K562 (cell line): ENCODE measurements around the gene IPP. TPM values are rescaled to one million over a fixed set of nuclear protein-coding genes. Genes with fewer than 3 reads are reported as not detected.
A peak's percentile ranks its signal among the peaks of the same experiment; 100 is the strongest.

Source experiments
- CAMTA2 ChIP-seq: fragments of 250-450 bp; sonication (Bioruptor Pico); conservative IDR thresholded peaks from 2 replicates; pipeline ENCODE4 v1.5.1; 2022
- CREB5 ChIP-seq: fragments of 250-450 bp; sonication (Bioruptor Pico); IDR thresholded peaks from 2 replicates; pipeline ENCODE4 v1.5.0; 2020; ENCODE audit warnings: mild to moderate bottlenecking
- DNMT1 ChIP-seq: fragments of 450-650 bp; IDR thresholded peaks from 2 replicates; pipeline ENCODE4 v1.6.1; 2016; ENCODE audit warnings: antibody characterized with exemption, mild to moderate bottlenecking
- E2F5 ChIP-seq: sonication (generic); formaldehyde crosslinking; IDR thresholded peaks from 2 replicates; pipeline ENCODE4 v1.8.0; 2022; ENCODE audit warnings: mild to moderate bottlenecking, missing genetic modification reagents
- GTF2E2 ChIP-seq: fragments of 200-800 bp; sonication (Bioruptor generic); IDR thresholded peaks from 2 replicates; pipeline ENCODE4 v1.6.1; 2016; ENCODE audit warnings: missing genetic modification characterization, missing compliant biosample characterization
- HES1 ChIP-seq: fragments of 450-650 bp; IDR thresholded peaks from 2 replicates; pipeline ENCODE4 v1.6.1; 2016; ENCODE audit warnings: low read depth, mild to moderate bottlenecking, moderate library complexity
- LCOR ChIP-seq: sonication (generic); formaldehyde crosslinking; IDR thresholded peaks from 2 replicates; pipeline ENCODE4 v1.8.0; 2022; ENCODE audit warnings: mild to moderate bottlenecking, missing genetic modification reagents
- MECOM ChIP-seq: fragments of 250-450 bp; sonication (Bioruptor Pico); IDR thresholded peaks from 2 replicates; pipeline ENCODE4 v1.8.0; 2022; ENCODE audit warnings: inconsistent platforms
- NR4A1 ChIP-seq, 2 experiments: fragments of 250-450 bp in 1 of 2; fragments of 450-650 bp in 1 of 2; sonication (Bioruptor Pico) in 1 of 2; IDR thresholded peaks; 2 replicates each; pipeline versions ENCODE4 v1.4.0 to v1.6.1; 2016 to 2020; ENCODE audit warnings: mild to moderate bottlenecking in 2 of 2, missing compliant biosample characterization in 1 of 2, missing genetic modification characterization in 1 of 2, moderate library complexity in 1 of 2
- SAP30 ChIP-seq: fragments of 200-600 bp; sonication (generic); IDR thresholded peaks from 2 replicates; pipeline ENCODE4 v1.6.1; 2012; ENCODE audit warnings: borderline replicate concordance, low read depth, mild to moderate bottlenecking, moderate library complexity, low read length, control low read depth, inconsistent platforms; ENCODE audit not compliant: insufficient read depth, poor library complexity, severe bottlenecking
- SMARCE1 ChIP-seq: fragments of 450-650 bp; IDR thresholded peaks from 2 replicates; pipeline ENCODE4 v1.7.1; 2016; ENCODE audit warnings: mild to moderate bottlenecking
- STAG1 ChIP-seq: sonication (generic); formaldehyde crosslinking; IDR thresholded peaks from 2 replicates; pipeline ENCODE4 v1.5.0; 2020; ENCODE audit warnings: missing genetic modification reagents, borderline replicate concordance
- THAP12 ChIP-seq: fragments of 250-450 bp; sonication (Bioruptor Pico); IDR thresholded peaks from 2 replicates; pipeline ENCODE4 v1.9.0; 2021; ENCODE audit warnings: mild to moderate bottlenecking, inconsistent platforms
- ZBTB43 ChIP-seq: sonication (generic); formaldehyde crosslinking; IDR thresholded peaks from 2 replicates; pipeline ENCODE4 v1.8.0; 2023; ENCODE audit warnings: mild to moderate bottlenecking, missing genetic modification reagents
- ZNF449 ChIP-seq: fragments of 250-450 bp; sonication (Bioruptor Pico); IDR thresholded peaks from 2 replicates; pipeline ENCODE4 v1.8.0; 2022; ENCODE audit warnings: moderate library complexity, mild to moderate bottlenecking, inconsistent platforms
- polyA plus RNA-seq, 8 experiments: library from polyadenylated mRNA; depleted of rRNA in 4 of 8; stranded (reverse) in 5 of 8; unstranded in 3 of 8; fragments of >200 nt; fragmentation: Nextera tagmentation in 2 of 8; fragmentation: Illumina TruSeq in 1 of 8; extraction: Ambion mirVana in 2 of 8; extraction: Trizol in 1 of 8; gene quantifications; 2 replicates each; pipeline versions ENCODE4 v1.2.1 to v1.2.3, GENCODE V29; 2011 to 2014; ENCODE audit warnings: inconsistent platforms in 1 of 8, missing spikeins in 1 of 8
- total RNA-seq, 7 experiments: library from RNA; depleted of rRNA in 6 of 7; stranded (reverse); fragments of >200 nt in 6 of 7; fragmentation: Illumina TruSeq in 2 of 7; extraction: Trizol in 2 of 7; gene quantifications; 2 replicates each; pipeline versions ENCODE4 v1.2.1 to v1.2.3, GENCODE V29; 2011 to 2021; ENCODE audit warnings: low replicate concordance in 1 of 7

Gene IPP
- total and polyA plus RNA-seq, 9 of the 15 experiments (the other 6 are each of a cell fraction or from before 2014, with no cell fraction given) = 6.9 to 15.1 (median 9.7) TPM

GRCh38 chr1:45686288-45687013 lies 64.0 kb downstream of the IPP start, which contains the start of gene GPBP1L1 (continued):
- TF ChIP-seq THAP12 (CRISPR knock-in tag) = 0 out of 2 replicates have a peak, but pooled peaks have one; percentile 8
- TF ChIP-seq SMARCE1 = no peak
- peak; percentile 29 for TF ChIP-seq SAP30
- 0 out of 2 replicates have a peak, but pooled peaks have one; percentile 30 for TF ChIP-seq NR4A1 (CRISPR knock-in tag; IDR thresholded peaks at IDR 0.05)
- no peak for TF ChIP-seq NR4A1 (tag; IDR thresholded peaks at IDR 0.05)
- 0 out of 2 replicates have a peak, but pooled peaks have one; percentile 23 for TF ChIP-seq ZNF449 (CRISPR knock-in tag)
- TF ChIP-seq ZBTB43 = no peak; the same call in 1 of the 2 replicates
- TF ChIP-seq CREB5 (CRISPR knock-in tag) = peak; percentile 49; the same call in 1 of the 2 replicates
- TF ChIP-seq DNMT1 = peak; percentile 90; the same call in 1 of the 2 replicates
- TF ChIP-seq E2F5 = peak; percentile 90
- TF ChIP-seq STAG1 = no peak
- 0 out of 2 replicates have a peak, but pooled peaks have one; percentile 22 for TF ChIP-seq LCOR (CRISPR knock-in tag)
- peak; percentile 51 for TF ChIP-seq MECOM (CRISPR knock-in tag)
- TF ChIP-seq GTF2E2 (tag) = no peak; the same call in 1 of the 2 replicates
- no peak for TF ChIP-seq HES1
- TF ChIP-seq CAMTA2 = peak; percentile 82; the same call in 1 of the 2 replicates
